GM12878 (cell line): ENCODE results near the gene CAMKMT. TPM values are rescaled to one million over a fixed set of nuclear protein-coding genes. Genes with fewer than 3 reads are reported as not detected.
A peak's percentile ranks its signal among the peaks of the same experiment; 100 is the strongest.

Experiments used
- CREB1 ChIP-seq: IDR thresholded peaks from 2 replicates; pipeline ENCODE4 v1.6.1; 2012; ENCODE audit warnings: low read depth, mild to moderate bottlenecking, inconsistent platforms
- CUX1 ChIP-seq: IDR thresholded peaks from 2 replicates; pipeline ENCODE4 v1.6.1; 2012; ENCODE audit warnings: improper control_type of control experiment, low read depth, low read length; ENCODE audit not compliant: insufficient replicate concordance
- EZH2 ChIP-seq: IDR thresholded peaks from 2 replicates; pipeline ENCODE4 v1.6.1; 2012; ENCODE audit warnings: low read depth, mild to moderate bottlenecking, control low read depth, inconsistent platforms, low read length, borderline replicate concordance; ENCODE audit not compliant: control insufficient read depth
- HSF1 ChIP-seq: fragments of 150-350 bp; IDR thresholded peaks from 2 replicates; pipeline ENCODE4 v1.6.1; 2014; ENCODE audit warnings: mild to moderate bottlenecking, low read depth, low read length
- KLF5 ChIP-seq: fragments of 450-650 bp; IDR thresholded peaks from 2 replicates; pipeline ENCODE4 v1.6.1; 2014; ENCODE audit warnings: mild to moderate bottlenecking; ENCODE audit not compliant: partially characterized antibody
- MAX ChIP-seq: IDR thresholded peaks from 2 replicates; pipeline ENCODE4 v1.6.1; 2012; ENCODE audit warnings: low read depth, low read length, improper control_type of control experiment
- NRF1 ChIP-seq: conservative IDR thresholded peaks from 2 replicates; pipeline ENCODE4 v1.6.1; 2011; ENCODE audit warnings: mild to moderate bottlenecking, low read depth, low read length, improper control_type of control experiment
- POLR2A ChIP-seq: IDR thresholded peaks from 2 replicates; pipeline ENCODE4 v1.6.1; 2011; ENCODE audit warnings: low read depth, mild to moderate bottlenecking, low read length
- SRF ChIP-seq, 2 experiments: IDR thresholded peaks; 2 replicates each; pipeline ENCODE4 v1.6.1; 2011; ENCODE audit warnings: low read depth in 2 of 2, low read length in 2 of 2, mild to moderate bottlenecking in 1 of 2, moderate library complexity in 1 of 2
- STAT1 ChIP-seq: fragments of 450-650 bp; conservative IDR thresholded peaks from 2 replicates; pipeline ENCODE4 v1.6.1; 2014; ENCODE audit warnings: antibody characterized with exemption, mild to moderate bottlenecking
- ZNF24 ChIP-seq: fragments of 450-650 bp; IDR thresholded peaks from 2 replicates; pipeline ENCODE4 v1.6.1; 2017; ENCODE audit warnings: antibody characterized with exemption, mild to moderate bottlenecking
- ZNF687 ChIP-seq: fragments of 450-650 bp; IDR thresholded peaks from 2 replicates; pipeline ENCODE4 v1.6.1; 2017; ENCODE audit warnings: mild to moderate bottlenecking, moderate library complexity
- polyA plus RNA-seq, 11 experiments: library from polyadenylated mRNA; depleted of rRNA in 4 of 11; unstranded in 6 of 11; stranded (reverse) in 5 of 11; fragments of >200 nt; fragmentation: Nextera tagmentation in 4 of 11; fragmentation: Illumina TruSeq in 1 of 11; extraction: Ambion mirVana in 4 of 11; extraction: Trizol in 1 of 11; gene quantifications; 1 replicate in 1 of 11; 2 replicates in 10 of 11; pipeline versions ENCODE4 v1.2.1 to v1.2.3, GENCODE V29; 2011 to 2016; ENCODE audit warnings: inconsistent platforms in 2 of 11, missing spikeins in 2 of 11, low read depth in 1 of 11
- total RNA-seq, 4 experiments: library from RNA; depleted of rRNA in 3 of 4; stranded (reverse); fragments of >200 nt in 3 of 4; fragmentation: Illumina TruSeq in 1 of 4; extraction: Trizol in 1 of 4; gene quantifications; 2 replicates each; pipeline versions ENCODE4 v1.2.1 to v1.2.3, GENCODE V29; 2013 to 2021
- TF ChIP-seq, protein P1 (sequence below): IDR thresholded peaks from 2 replicates; pipeline ENCODE4 v1.6.1; 2011; ENCODE audit warnings: low read depth, low read length, improper control_type of control experiment, borderline replicate concordance

Gene CAMKMT
- total and polyA plus RNA-seq, 10 of the 15 experiments (the other 5 are each of a cell fraction or from before 2014, with no cell fraction given) = 2.7 to 16.0 (median 11.8) TPM

GRCh38 chr2:44361330-44362206 is at the start of gene CAMKMT, which contains the start of gene PREPL (continued):
- TF ChIP-seq ZNF687 (peak; percentile 94), MAX (0 out of 2 replicates have a peak, but pooled peaks have one; percentile 44), NRF1 (peak; percentile 40; the same call in 1 of the 2 replicates), STAT1 (peak; percentile 53; the same call in 1 of the 2 replicates), ZNF24 (peak; percentile 38; the same call in 1 of the 2 replicates), SRF (IDR thresholded peaks at IDR 0.05; ENCODE audit: low read depth in 2 of 2, low read length in 2 of 2) (no peak), POLR2A (peak; percentile 99), CUX1 (peak; percentile 31), EZH2 (no peak), HSF1 (no peak), CREB1 (peak; percentile 94), KLF5 (peak; percentile 84)
- TF ChIP-seq, protein P1, sequence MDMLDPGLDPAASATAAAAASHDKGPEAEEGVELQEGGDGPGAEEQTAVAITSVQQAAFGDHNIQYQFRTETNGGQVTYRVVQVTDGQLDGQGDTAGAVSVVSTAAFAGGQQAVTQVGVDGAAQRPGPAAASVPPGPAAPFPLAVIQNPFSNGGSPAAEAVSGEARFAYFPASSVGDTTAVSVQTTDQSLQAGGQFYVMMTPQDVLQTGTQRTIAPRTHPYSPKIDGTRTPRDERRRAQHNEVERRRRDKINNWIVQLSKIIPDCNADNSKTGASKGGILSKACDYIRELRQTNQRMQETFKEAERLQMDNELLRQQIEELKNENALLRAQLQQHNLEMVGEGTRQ = no peak
